CD14-positive monocyte (primary cell): Measurements from ENCODE around the gene MTCH1. TPM values are rescaled to one million over a fixed set of nuclear protein-coding genes. Genes with fewer than 3 reads are reported as not detected.

ENCODE experiments used
- DNase-seq, 3 donors: peaks; one replicate each; pipeline ENCODE4 v3.0.0-alpha.2; 2011 to 2022
- H2AFZ ChIP-seq: 2 replicates; pipeline ENCODE4 v1.6.0; 2012; ENCODE audit warnings: mild to moderate bottlenecking, low read depth, low read length, inconsistent platforms; ENCODE audit not compliant: insufficient read depth, poor library complexity, severe bottlenecking
- H3K27ac ChIP-seq, 2 donors: 1 replicate in 1 of 2; 2 replicates in 1 of 2; pipeline ENCODE4 v1.5.1; 2012 to 2013; ENCODE audit warnings: low read length in 2 of 2, control low read depth in 1 of 2, inconsistent platforms in 1 of 2, low read depth in 1 of 2, mild to moderate bottlenecking in 1 of 2
- H3K27me3 ChIP-seq, 2 donors: one replicate each; pipeline versions ENCODE4 v1.6.0 to v1.6.1; 2011 to 2013; ENCODE audit warnings: low read length in 2 of 2; ENCODE audit not compliant: control insufficient read depth in 2 of 2, insufficient read depth in 2 of 2
- H3K36me3 ChIP-seq, 2 donors: replicated peaks in 1 of 2; 1 replicate in 1 of 2; 2 replicates in 1 of 2; pipeline versions ENCODE4 v1.5.1 to v1.6.1; 2012 to 2013; ENCODE audit warnings: low read length in 2 of 2, control low read depth in 1 of 2, inconsistent platforms in 1 of 2, mild to moderate bottlenecking in 1 of 2; ENCODE audit not compliant: insufficient read depth in 2 of 2, control insufficient read depth in 1 of 2
- H3K4me1 ChIP-seq, 2 donors: 1 replicate in 1 of 2; 2 replicates in 1 of 2; pipeline versions ENCODE4 v1.5.1 to v1.6.1; 2012 to 2013; ENCODE audit warnings: low read length in 2 of 2, control low read depth in 1 of 2, inconsistent platforms in 1 of 2, mild to moderate bottlenecking in 1 of 2, moderate library complexity in 1 of 2; ENCODE audit not compliant: insufficient read depth in 2 of 2, control insufficient read depth in 1 of 2
- H3K4me2 ChIP-seq: replicated peaks from 2 replicates; pipeline ENCODE3; 2012; ENCODE audit warnings: low read length, moderate library complexity, mild to moderate bottlenecking; ENCODE audit not compliant: poor library complexity, severe bottlenecking; ENCODE audit errors: extremely low read depth
- H3K4me3 ChIP-seq, 3 experiments: fragments of 200-600 bp in 1 of 3; sonication (generic) in 1 of 3; replicated peaks in 1 of 3; 1 replicate in 2 of 3; 2 replicates in 1 of 3; pipeline ENCODE4 v1.5.1; 2011 to 2013; ENCODE audit warnings: low read length in 3 of 3, mild to moderate bottlenecking in 3 of 3, control low read depth in 2 of 3, low read depth in 2 of 3, inconsistent platforms in 1 of 3, moderate library complexity in 1 of 3
- H3K79me2 ChIP-seq: 2 replicates; pipeline ENCODE4 v1.6.0; 2012; ENCODE audit warnings: mild to moderate bottlenecking, control low read depth, inconsistent platforms, low read length, moderate library complexity; ENCODE audit not compliant: insufficient read depth
- H3K9ac ChIP-seq: 2 replicates; pipeline ENCODE4 v1.6.0; 2017; ENCODE audit warnings: low read length, mild to moderate bottlenecking; ENCODE audit not compliant: insufficient read depth, poor library complexity, severe bottlenecking
- H3K9me3 ChIP-seq, 2 donors: replicated peaks in 1 of 2; 1 replicate in 1 of 2; 2 replicates in 1 of 2; pipeline versions ENCODE4 v1.5.1 to v1.6.1; 2012 to 2013; ENCODE audit warnings: low read length in 2 of 2, control low read depth in 1 of 2; ENCODE audit not compliant: control insufficient read depth in 1 of 2, insufficient read depth in 1 of 2
- H4K20me1 ChIP-seq: 2 replicates; pipeline ENCODE4 v1.6.0; 2012; ENCODE audit warnings: mild to moderate bottlenecking, low read length, control low read depth, moderate library complexity; ENCODE audit not compliant: insufficient read depth
- H3K27ac Mint-ChIP-seq, 7 donors: one replicate each; pipeline ENCODE4 v1.8.0; 2020; ENCODE audit warnings: mild to moderate bottlenecking in 7 of 7, mixed read lengths in 7 of 7, moderate library complexity in 6 of 7, inconsistent platforms in 2 of 7
- H3K27me3 Mint-ChIP-seq, 3 donors: one replicate each; pipeline ENCODE4 v1.8.0; 2021 to 2022; ENCODE audit warnings: low read depth in 3 of 3, mild to moderate bottlenecking in 3 of 3, mixed read lengths in 3 of 3, moderate library complexity in 3 of 3, inconsistent platforms in 1 of 3
- H3K36me3 Mint-ChIP-seq, 2 donors: one replicate each; pipeline ENCODE4 v1.8.0; 2020; ENCODE audit warnings: mixed read lengths in 2 of 2, inconsistent platforms in 1 of 2, mild to moderate bottlenecking in 1 of 2
- H3K4me1 Mint-ChIP-seq: one replicate; pipeline ENCODE4 v1.8.0; 2020; ENCODE audit warnings: mild to moderate bottlenecking, mixed read lengths
- H3K4me3 Mint-ChIP-seq, 2 donors: one replicate each; pipeline ENCODE4 v1.8.0; 2020; ENCODE audit warnings: mild to moderate bottlenecking in 2 of 2, mixed read lengths in 2 of 2, moderate library complexity in 1 of 2
- H3K9me3 Mint-ChIP-seq, 7 donors: one replicate each; pipeline ENCODE4 v1.8.0; 2020 to 2022; ENCODE audit warnings: mixed read lengths in 7 of 7, mild to moderate bottlenecking in 6 of 7, moderate library complexity in 6 of 7, inconsistent platforms in 2 of 7
- WGBS: methylation state at CpG from one replicate; pipeline ENCODE4 v1.1.5; 2013; ENCODE audit warnings: missing lambda C conversion rate; ENCODE audit not compliant: insufficient coverage; 5-methylcytosine and 5-hydroxymethylcytosine counted together
- intact Hi-C, 2 donors: fragments of 100-400 bp; cut with micrococcal nuclease; formaldehyde crosslinking; loops; one replicate each; pipeline versions ENCODE4 v1.15.0 to v1.15.1; 2023
- polyA plus RNA-seq, 3 donors: library from polyadenylated mRNA; depleted of rRNA in 1 of 3; unstranded in 2 of 3; stranded (reverse) in 1 of 3; fragments of 300-500 nt in 2 of 3; fragments of >200 nt in 1 of 3; fragmentation: Illumina TruSeq in 2 of 3; gene quantifications; 1 replicate in 2 of 3; 2 replicates in 1 of 3; pipeline ENCODE4 v1.2.3, GENCODE V29; 2012 to 2021
- TF ChIP-seq, protein P1 (sequence below): fragments of 200-600 bp; IDR thresholded peaks from one replicate; pipeline ENCODE4 v1.8.0; 2022; ENCODE audit warnings: antibody characterized with exemption, mild to moderate bottlenecking

The MTCH1 gene
- polyA plus RNA-seq, 3 donors: 111 to 118 (median 111) TPM

DNA sequence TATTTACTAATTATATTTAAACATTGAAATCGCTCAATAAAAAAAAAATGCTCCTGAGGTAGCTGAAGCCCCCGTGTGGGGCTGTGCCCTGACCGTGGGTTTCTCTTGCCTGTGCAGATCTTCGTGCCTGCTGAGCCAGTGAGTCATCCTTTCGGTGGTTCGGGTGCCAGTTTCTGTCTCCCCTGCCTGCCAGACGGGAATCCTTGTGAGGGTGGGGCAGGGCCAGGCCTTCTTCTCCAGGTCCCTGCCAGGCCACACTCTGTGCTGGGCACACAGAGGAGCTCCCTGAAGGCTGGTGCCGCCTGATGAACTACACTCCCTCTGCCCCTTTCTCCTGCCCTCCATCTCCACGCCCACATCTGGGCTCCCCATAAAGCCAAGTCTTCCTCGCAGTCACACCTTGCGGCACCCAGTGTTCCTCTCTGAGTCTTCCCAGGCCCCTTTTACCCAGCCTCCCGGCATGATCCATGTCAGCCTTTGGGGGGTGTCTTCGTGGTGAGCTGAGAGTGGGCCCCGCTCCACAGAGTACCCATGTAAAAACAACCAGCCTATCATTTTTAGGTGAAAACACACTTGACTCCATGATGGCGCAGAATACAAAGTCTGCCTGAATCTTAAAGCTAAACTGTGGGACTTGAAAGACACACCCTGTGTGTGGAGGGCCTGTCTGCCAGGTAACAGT, 38.8 kb upstream of the MTCH1 start:
- no peak overlapping the region for H3K4me3 Mint-ChIP-seq

DNA sequence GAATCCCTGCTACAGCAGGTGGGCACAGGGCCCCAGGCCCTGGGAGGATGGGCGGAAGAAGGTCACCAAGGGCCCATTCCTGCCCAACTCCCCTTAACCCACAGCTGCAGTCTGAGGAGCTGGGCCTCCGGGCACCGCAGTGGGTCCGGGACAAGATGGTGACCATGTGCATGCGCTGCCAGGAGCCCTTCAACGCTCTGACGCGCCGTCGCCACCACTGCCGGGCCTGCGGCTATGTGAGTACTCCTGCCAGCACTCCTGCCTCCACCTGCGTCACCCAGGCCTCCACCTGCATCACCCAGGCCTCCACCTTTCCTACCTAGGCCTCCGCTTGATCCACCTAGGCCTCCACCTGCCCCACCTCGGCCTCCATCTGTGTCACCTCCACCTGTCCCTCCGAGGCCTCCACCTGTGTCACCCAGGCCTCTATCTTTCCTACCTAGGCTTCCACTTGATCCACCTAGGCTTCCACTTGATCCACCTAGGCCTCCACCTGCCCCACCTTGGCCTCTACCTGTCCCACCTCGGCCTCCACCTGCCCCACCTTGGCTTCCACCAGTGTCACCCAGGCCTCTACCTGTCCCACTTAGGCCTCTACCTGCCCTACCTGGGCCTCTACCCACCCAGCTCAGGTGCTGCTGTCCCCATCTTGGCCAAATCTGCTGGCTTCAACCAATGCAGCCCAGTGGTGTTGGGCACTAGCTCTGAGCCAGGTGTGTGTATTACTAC, 36.3 kb upstream of the MTCH1 start:
- Histone ChIP-seq H3K9me3 (no peaks in the 10 kb centered on the region), H3K9ac (no peak overlapping the region), H3K27ac (no peak overlapping the region), H3K36me3 (peaks cover 97 to 99% of the 10 kb centered on the region in 2 donors), H3K4me3 (no peak overlapping the region), H3K79me2 (peaks cover 19% of the 10 kb centered on the region), H3K4me1 (peaks cover 7 to 19% of the 10 kb centered on the region in 2 donors), H3K27me3 (no peaks in the 10 kb centered on the region), H2AFZ (no peak overlapping the region), H4K20me1 (peaks cover 100% of the 10 kb centered on the region), H3K4me2 (no peak overlapping the region)
- peaks cover 92 to 98% of the 10 kb centered on the region in 2 donors for H3K36me3 Mint-ChIP-seq
- DNase-seq: no peak
- 98% methylated on average over 17 of the region's 17 CpGs for WGBS
- H3K4me1 Mint-ChIP-seq: peaks cover 18% of the 10 kb centered on the region
- intact Hi-C loops: no loop called here
- no peaks in the 10 kb centered on the region for H3K9me3 Mint-ChIP-seq
- H3K4me3 Mint-ChIP-seq: no peak overlapping the region
- peak overlapping the region in 2 of 7 donors; percentile 16 to 68 for H3K27ac Mint-ChIP-seq
- TF ChIP-seq, protein P1, sequence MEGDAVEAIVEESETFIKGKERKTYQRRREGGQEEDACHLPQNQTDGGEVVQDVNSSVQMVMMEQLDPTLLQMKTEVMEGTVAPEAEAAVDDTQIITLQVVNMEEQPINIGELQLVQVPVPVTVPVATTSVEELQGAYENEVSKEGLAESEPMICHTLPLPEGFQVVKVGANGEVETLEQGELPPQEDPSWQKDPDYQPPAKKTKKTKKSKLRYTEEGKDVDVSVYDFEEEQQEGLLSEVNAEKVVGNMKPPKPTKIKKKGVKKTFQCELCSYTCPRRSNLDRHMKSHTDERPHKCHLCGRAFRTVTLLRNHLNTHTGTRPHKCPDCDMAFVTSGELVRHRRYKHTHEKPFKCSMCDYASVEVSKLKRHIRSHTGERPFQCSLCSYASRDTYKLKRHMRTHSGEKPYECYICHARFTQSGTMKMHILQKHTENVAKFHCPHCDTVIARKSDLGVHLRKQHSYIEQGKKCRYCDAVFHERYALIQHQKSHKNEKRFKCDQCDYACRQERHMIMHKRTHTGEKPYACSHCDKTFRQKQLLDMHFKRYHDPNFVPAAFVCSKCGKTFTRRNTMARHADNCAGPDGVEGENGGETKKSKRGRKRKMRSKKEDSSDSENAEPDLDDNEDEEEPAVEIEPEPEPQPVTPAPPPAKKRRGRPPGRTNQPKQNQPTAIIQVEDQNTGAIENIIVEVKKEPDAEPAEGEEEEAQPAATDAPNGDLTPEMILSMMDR: no peak
- H3K27me3 Mint-ChIP-seq: peaks cover 0 to 2% (median 0%) of the 10 kb centered on the region in 3 donors

More for the DNA sequence above, 38.8 kb upstream of the MTCH1 start:
- Histone ChIP-seq H3K4me1 (peaks cover 8 to 10% of the 10 kb centered on the region in 2 donors), H4K20me1 (peaks cover 94% of the 10 kb centered on the region), H3K27me3 (no peaks in the 10 kb centered on the region), H2AFZ (no peak overlapping the region), H3K9ac (no peak overlapping the region), H3K36me3 (peaks cover 84 to 85% of the 10 kb centered on the region in 2 donors), H3K4me3 (no peak overlapping the region), H3K79me2 (peaks cover 12% of the 10 kb centered on the region), H3K27ac (no peak overlapping the region), H3K9me3 (no peaks in the 10 kb centered on the region), H3K4me2 (no peak overlapping the region)
- 73% methylated on average over 7 of the region's 15 CpGs for WGBS
- Mint-ChIP-seq H3K4me1 (peaks cover 10% of the 10 kb centered on the region), H3K36me3 (peaks cover 81 to 98% of the 10 kb centered on the region in 2 donors), H3K9me3 (no peaks in the 10 kb centered on the region), H3K27me3 (peaks cover 0 to 2% (median 0%) of the 10 kb centered on the region in 3 donors), H3K27ac (peak overlapping the region in 3 of 7 donors; percentile 10 to 50 (median 50))
- TF ChIP-seq, protein P1: no peak
- DNase-seq: no peak
- intact Hi-C loops: no loop called here
